Endometrial microvascular endothelial cells (primary cell): ENCODE measurements around the gene PSME1. TPM values are rescaled to one million over a fixed set of nuclear protein-coding genes. Genes with fewer than 3 reads are reported as not detected.

Source experiments
- in situ Hi-C: cut with HindIII; loops from 2 replicates; pipeline ENCODE4 v1.10.0; 2017; ENCODE audit warnings: low sequenced_read_pairs, low pct_unique_long_range_greater_than_20kb; ENCODE audit errors: inconsistent ontology term
- total RNA-seq: library from RNA; depleted of rRNA; stranded (reverse); fragments of >200 nt; gene quantifications from one replicate; pipeline ENCODE4 v1.2.3, GENCODE V29; 2015; ENCODE audit errors: inconsistent ontology term

PSME1 gene
- total RNA-seq, result 239 TPM

GRCh38 chr14:24135834-24136683 lies at the start of gene PSME1:
Gene PSME1, plus strand, starts transcription at chr14:24136194. Its CDS starts 69 bp downstream, at chr14:24136263.
- in situ Hi-C loops, result no loop called here

GRCh38 chr14:24087004-24087403 lies 49.0 kb upstream of the PSME1 start:
- in situ Hi-C loops, result no loop called here

GRCh38 chr14:24088095-24088494 lies 47.9 kb upstream of the PSME1 start:
- in situ Hi-C loops, result no loop called here

- in situ Hi-C loops, result no loop called here
Measured at GRCh38 chr14:24089890-24090289, 46.1 kb upstream of the PSME1 start.

GRCh38 chr14:24092110-24092504 lies 43.9 kb upstream of the PSME1 start:
- in situ Hi-C loops, result no loop called here

GRCh38 chr14:24092505-24093206 lies 43.3 kb upstream of the PSME1 start:
- in situ Hi-C loops, result no loop called here

GRCh38 chr14:24093207-24093900 lies 42.6 kb upstream of the PSME1 start:
- in situ Hi-C loops, result no loop called here

- in situ Hi-C loops, result no loop called here
Measured at GRCh38 chr14:24093901-24094840, 41.8 kb upstream of the PSME1 start, which contains the start of gene PCK2. Gene PCK2, plus strand, starts transcription at chr14:24094311. Its CDS starts 95 bp downstream, at chr14:24094406.

GRCh38 chr14:24094841-24095270 lies 41.1 kb upstream of the PSME1 start:
- in situ Hi-C loops, result no loop called here

- in situ Hi-C loops, result no loop called here
Measured at GRCh38 chr14:24095271-24096068, 40.5 kb upstream of the PSME1 start.

GRCh38 chr14:24096545-24097181 lies 39.3 kb upstream of the PSME1 start:
- in situ Hi-C loops, result no loop called here

- in situ Hi-C loops, result no loop called here
Measured at GRCh38 chr14:24098229-24098926, 37.6 kb upstream of the PSME1 start.

- in situ Hi-C loops, result no loop called here
Measured at GRCh38 chr14:24098927-24099813, 36.8 kb upstream of the PSME1 start.

GRCh38 chr14:24100197-24100981 lies 35.6 kb upstream of the PSME1 start:
- in situ Hi-C loops, result no loop called here

- in situ Hi-C loops, result no loop called here
Measured at GRCh38 chr14:24100982-24101494, 35.0 kb upstream of the PSME1 start.
